ENCODE results near the gene PGAP1.

PGAP1 gene

DNA sequence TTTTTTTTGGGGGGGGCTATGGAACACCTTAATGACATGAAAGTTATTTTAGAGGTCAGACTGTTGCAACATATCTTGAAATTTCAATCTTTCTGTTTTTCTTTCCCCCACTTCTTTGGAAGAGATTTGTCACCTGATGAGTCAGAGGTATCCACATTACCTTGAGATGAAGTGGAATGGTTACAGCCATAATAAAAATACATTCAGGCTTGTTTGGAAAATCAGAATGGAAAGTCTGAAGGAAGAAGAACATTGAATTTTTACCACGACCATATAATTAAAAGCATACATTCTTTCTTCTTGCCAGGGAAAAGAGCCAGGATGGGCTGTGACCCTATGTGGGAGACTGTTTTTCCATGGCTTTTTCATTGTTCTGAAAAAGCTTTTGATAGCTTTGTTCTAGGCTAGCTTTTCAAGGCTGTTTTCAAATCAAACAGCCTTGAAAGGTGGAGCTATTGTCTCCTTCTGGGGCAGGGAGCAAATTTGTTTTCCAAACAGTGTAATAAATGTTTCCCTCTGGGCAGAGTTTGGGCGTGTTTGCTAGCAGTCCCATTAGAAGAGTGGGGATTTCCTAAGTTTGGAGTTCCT lies 124.7 kb downstream of the PGAP1 start:
- DNase-seq (ENCODE audit: low spot score) = no peak

- no peak for DNase-seq (ENCODE audit: low spot score)
Measured at GRCh38 chr2:196798980-196799379, 127.5 kb downstream of the PGAP1 start.

GRCh38 chr2:196792865-196793264 lies 133.6 kb downstream of the PGAP1 start:
- DNase-seq (ENCODE audit: low spot score) = no peak

- no peak for DNase-seq (ENCODE audit: low spot score)
Measured at GRCh38 chr2:196783431-196784094, 142.9 kb downstream of the PGAP1 start.

Data from pons (tissue), 1 donor.